ENCODE data around the gene TBC1D22A.

DNA sequence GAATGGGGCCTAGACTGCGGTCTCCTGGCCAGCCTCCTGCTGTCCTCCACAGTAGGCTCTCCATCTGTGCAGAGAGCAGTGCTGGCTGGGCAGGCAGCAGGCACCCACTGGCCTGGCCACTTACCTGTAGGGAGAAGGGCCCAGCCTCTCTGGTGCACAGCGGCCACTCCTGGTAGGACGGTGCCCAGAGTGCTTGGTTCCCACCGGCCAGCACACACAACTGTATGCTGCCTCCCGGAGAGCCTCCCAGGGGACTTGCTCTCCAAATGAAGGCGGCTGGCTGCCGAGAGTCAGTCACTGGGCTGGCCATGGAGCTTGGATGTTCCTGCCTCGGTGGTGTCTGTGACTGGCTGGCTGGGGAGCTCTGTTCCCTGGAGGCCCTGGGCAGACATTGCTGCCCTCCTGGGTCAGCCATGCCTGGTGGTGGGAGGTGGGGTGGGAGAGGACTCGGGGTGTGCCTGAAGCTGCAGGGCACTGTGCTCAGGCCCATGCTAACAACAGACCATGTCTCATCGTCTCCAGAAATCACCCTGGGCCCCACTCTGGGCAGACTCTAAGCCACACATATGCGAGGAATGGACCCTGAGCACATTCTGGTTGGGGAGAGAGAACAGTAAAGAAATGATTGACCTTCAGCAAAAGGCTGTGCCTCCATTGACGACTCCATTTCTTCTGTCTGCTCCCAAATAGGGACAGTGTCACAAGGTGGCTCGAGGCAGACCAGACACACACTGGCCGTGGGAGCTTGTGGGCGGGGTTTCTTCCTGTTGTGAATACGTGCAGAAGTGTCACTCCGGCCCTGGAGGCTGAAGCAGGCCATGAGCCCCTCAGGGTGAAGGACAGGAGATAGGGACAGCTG, 350.8 kb downstream of the TBC1D22A start:
- TF ChIP-seq, protein P1, sequence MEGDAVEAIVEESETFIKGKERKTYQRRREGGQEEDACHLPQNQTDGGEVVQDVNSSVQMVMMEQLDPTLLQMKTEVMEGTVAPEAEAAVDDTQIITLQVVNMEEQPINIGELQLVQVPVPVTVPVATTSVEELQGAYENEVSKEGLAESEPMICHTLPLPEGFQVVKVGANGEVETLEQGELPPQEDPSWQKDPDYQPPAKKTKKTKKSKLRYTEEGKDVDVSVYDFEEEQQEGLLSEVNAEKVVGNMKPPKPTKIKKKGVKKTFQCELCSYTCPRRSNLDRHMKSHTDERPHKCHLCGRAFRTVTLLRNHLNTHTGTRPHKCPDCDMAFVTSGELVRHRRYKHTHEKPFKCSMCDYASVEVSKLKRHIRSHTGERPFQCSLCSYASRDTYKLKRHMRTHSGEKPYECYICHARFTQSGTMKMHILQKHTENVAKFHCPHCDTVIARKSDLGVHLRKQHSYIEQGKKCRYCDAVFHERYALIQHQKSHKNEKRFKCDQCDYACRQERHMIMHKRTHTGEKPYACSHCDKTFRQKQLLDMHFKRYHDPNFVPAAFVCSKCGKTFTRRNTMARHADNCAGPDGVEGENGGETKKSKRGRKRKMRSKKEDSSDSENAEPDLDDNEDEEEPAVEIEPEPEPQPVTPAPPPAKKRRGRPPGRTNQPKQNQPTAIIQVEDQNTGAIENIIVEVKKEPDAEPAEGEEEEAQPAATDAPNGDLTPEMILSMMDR (IDR thresholded peaks at IDR 0.05 in 2 of 3, conservative IDR thresholded peaks at IDR 0.05 in 1 of 3; ENCODE audit: borderline replicate concordance in 1 of 3, insufficient read depth in 1 of 3, low read depth in 2 of 3, low read length in 2 of 3) = no peak
- TF ChIP-seq CEBPB (IDR thresholded peaks at IDR 0.05; ENCODE audit: low read depth) = no peak
- TF ChIP-seq SP1 (IDR thresholded peaks at IDR 0.05; ENCODE audit: low read depth) = no peak
- TF ChIP-seq REST (IDR thresholded peaks at IDR 0.05; ENCODE audit: low read depth) = no peak
- TF ChIP-seq POLR2A (IDR thresholded peaks at IDR 0.05; ENCODE audit: borderline replicate concordance, extremely low read depth, insufficient read depth, insufficient read length) = no peak
- TF ChIP-seq EZH2 (IDR thresholded peaks at IDR 0.05) = no peak
- TF ChIP-seq RAD21 (IDR thresholded peaks at IDR 0.05; ENCODE audit: low read depth) = no peak
- TF ChIP-seq ZFX (IDR thresholded peaks at IDR 0.05) = no peak
- TF ChIP-seq ATF3 (IDR thresholded peaks at IDR 0.05) = no peak
- TF ChIP-seq EZH2phosphoT487 (IDR thresholded peaks at IDR 0.05; ENCODE audit: borderline replicate concordance) = no peak
- TF ChIP-seq CBX3 (IDR thresholded peaks at IDR 0.05; ENCODE audit: low read depth) = no peak
- no peak for TF ChIP-seq JUND (IDR thresholded peaks at IDR 0.05)
- TF ChIP-seq POLR2AphosphoS5 (IDR thresholded peaks at IDR 0.05; ENCODE audit: low read depth, low read length) = no peak
